GM12872 (cell line): ENCODE data around the gene IGF1R.

Experiments
- CTCF ChIP-seq: IDR thresholded peaks from 3 replicates; pipeline ENCODE4 v1.5.1; 2011; ENCODE audit warnings: low read depth, mild to moderate bottlenecking, low read length, moderate library complexity; ENCODE audit not compliant: insufficient read depth

IGF1R gene

GRCh38 chr15:98668566-98669308 is 20.4 kb downstream of the IGF1R start:
- no peak for TF ChIP-seq CTCF

- no peak for TF ChIP-seq CTCF
These were observed 21.3 kb downstream of the IGF1R start for GRCh38 chr15:98669638-98670037.

GRCh38 chr15:98671060-98672008 is 23.0 kb downstream of the IGF1R start:
- no peak for TF ChIP-seq CTCF

- TF ChIP-seq CTCF: no peak
These were observed 24.8 kb downstream of the IGF1R start for GRCh38 chr15:98673133-98673532.

GRCh38 chr15:98674336-98674735 is 26.0 kb downstream of the IGF1R start:
- no peak for TF ChIP-seq CTCF

GRCh38 chr15:98676586-98677270 is 28.4 kb downstream of the IGF1R start:
- TF ChIP-seq CTCF: no peak
